CD4-positive, alpha-beta T cell treated with Interleukin-17A for 1 hour (primary cell): ENCODE data around the gene HSD17B7.
A peak's percentile ranks its signal among the peaks of the same experiment; 100 is the strongest.
"Not testable (repeated sequence)": the region's sequence is repeated elsewhere in the genome, so short reads cannot be mapped to it uniquely, and the experiment has no call there.

Experiments
- DNase-seq: peaks from one replicate; pipeline ENCODE4 v3.0.0-alpha.2; 2020

Gene HSD17B7

GRCh38 chr1:162790303-162790984, at the start of gene HSD17B7:
Gene HSD17B7 (plus strand): TSS chr1:162790702. CDS start chr1:162790801, 99 bp downstream.
- DNase-seq = peak; percentile 87

- DNase-seq = no peak
These were observed 49.7 kb upstream of the HSD17B7 start for GRCh38 chr1:162740755-162741154.

- no peak for DNase-seq
These were observed 48.9 kb upstream of the HSD17B7 start for GRCh38 chr1:162741574-162741973.

GRCh38 chr1:162746264-162746942, 44.1 kb upstream of the HSD17B7 start:
- DNase-seq = not testable (repeated sequence)

GRCh38 chr1:162753001-162753658, 37.4 kb upstream of the HSD17B7 start:
- no peak for DNase-seq

- no peak for DNase-seq
These were observed 36.4 kb upstream of the HSD17B7 start for GRCh38 chr1:162753998-162754585.

GRCh38 chr1:162755306-162755705, 35.2 kb upstream of the HSD17B7 start:
- no peak for DNase-seq

GRCh38 chr1:162756523-162756922, 34.0 kb upstream of the HSD17B7 start:
- DNase-seq = no peak

- DNase-seq = no peak
These were observed 33.0 kb upstream of the HSD17B7 start for GRCh38 chr1:162757476-162757875.

GRCh38 chr1:162765788-162766187, 24.7 kb upstream of the HSD17B7 start:
- DNase-seq = no peak

GRCh38 chr1:162772571-162773154, 17.8 kb upstream of the HSD17B7 start:
- DNase-seq = no peak

GRCh38 chr1:162774007-162774406, 16.5 kb upstream of the HSD17B7 start:
- DNase-seq = no peak

GRCh38 chr1:162779043-162779442, 11.5 kb upstream of the HSD17B7 start:
- no peak for DNase-seq

- no peak for DNase-seq
These were observed 7.8 kb upstream of the HSD17B7 start for GRCh38 chr1:162782671-162783070.

- DNase-seq = not testable (repeated sequence)
These were observed 5.6 kb upstream of the HSD17B7 start for GRCh38 chr1:162784926-162785325.

GRCh38 chr1:162788783-162789182, 1.7 kb upstream of the HSD17B7 start:
- DNase-seq = not testable (repeated sequence)

- peak; percentile 33 for DNase-seq
These were observed 469 bp downstream of the HSD17B7 start for GRCh38 chr1:162790985-162791357.

- DNase-seq = not testable (repeated sequence)
These were observed 3.8 kb downstream of the HSD17B7 start for GRCh38 chr1:162794284-162794683.

GRCh38 chr1:162796617-162797279, 6.2 kb downstream of the HSD17B7 start:
- not testable (repeated sequence) for DNase-seq

GRCh38 chr1:162799995-162800830, 9.7 kb downstream of the HSD17B7 start:
- peak; percentile 10 for DNase-seq

- DNase-seq = not testable (repeated sequence)
These were observed 17.0 kb downstream of the HSD17B7 start for GRCh38 chr1:162807503-162807902.

GRCh38 chr1:162812357-162812756, 21.9 kb downstream of the HSD17B7 start:
- DNase-seq = not testable (repeated sequence)
